Stimulated activated naive CD8-positive, alpha-beta T cell treated with anti-CD3 and anti-CD28 coated beads, Interleukin-15, Interleukin-2, amounts not matched to agents 100 U/mL and 50 U/mL, for 24 hours (primary cell): ENCODE measurements around the gene CCR5AS.
"Not testable (repeated sequence)": the region's sequence is repeated elsewhere in the genome, so short reads cannot be mapped to it uniquely, and the experiment has no call there.

Source experiments
- ATAC-seq: fragments of 150-1000 bp; cut with Tn5 transposase; one replicate; pipeline ENCODE4 v1.10.0; 2021
- DNase-seq: peaks from one replicate; pipeline ENCODE4 v3.0.0; 2021

The CCR5AS gene

GRCh38 chr3:46406788-46407611, at the start of gene CCR5AS, which contains the start of gene CCRL2:
Gene CCR5AS, minus strand, starts transcription at chr3:46407066.
Gene CCRL2, plus strand, starts transcription at chr3:46407259. Its CDS starts 821 bp downstream, at chr3:46408080.
- peak; percentile 82 for ATAC-seq
- peak; percentile 51 for DNase-seq

DNA sequence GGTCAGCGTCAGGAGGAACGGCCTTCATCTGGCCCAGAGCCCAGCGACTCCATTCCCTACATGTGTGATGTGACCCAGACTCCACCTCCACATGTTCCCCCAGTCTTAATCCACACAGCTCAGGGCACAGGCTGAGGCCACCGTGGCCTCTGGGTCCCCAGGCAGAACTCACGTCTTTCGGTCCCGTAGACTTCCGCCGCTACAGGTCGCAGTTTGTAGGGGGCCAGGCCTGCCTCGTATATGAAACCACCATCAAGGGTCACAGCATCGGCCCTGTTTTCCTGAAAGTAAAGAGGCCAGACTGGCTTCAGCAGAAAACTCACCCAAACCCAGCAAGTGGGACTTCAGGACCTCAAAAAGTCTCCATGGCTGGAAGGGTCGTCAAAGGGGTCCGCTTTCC, 49.3 kb upstream of the CCR5AS start:
- no peak for DNase-seq
- no peak for ATAC-seq

- no peak for DNase-seq
- ATAC-seq, result no peak
Observed at GRCh38 chr3:46455231-46456115, 48.6 kb upstream of the CCR5AS start.

DNA sequence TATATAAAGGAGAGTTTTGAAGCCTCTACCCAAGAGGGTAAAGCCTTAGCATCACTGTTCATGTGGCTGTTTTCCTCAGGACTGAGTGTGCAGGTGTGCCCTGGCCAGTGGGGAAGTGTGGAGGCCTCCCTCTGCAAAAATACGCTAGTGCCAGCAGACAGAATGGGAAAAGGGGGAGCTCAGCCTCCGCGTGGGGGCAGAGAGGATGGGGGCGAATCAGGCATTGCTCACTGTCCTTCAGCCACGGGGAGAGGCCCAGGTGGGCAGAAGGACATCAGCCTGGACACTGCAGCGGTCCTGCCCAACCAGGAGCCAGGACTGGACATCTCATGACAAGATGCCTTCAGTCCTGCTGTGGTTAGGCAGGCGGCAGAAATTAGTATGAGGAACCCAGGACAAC, 47.7 kb upstream of the CCR5AS start:
- DNase-seq, result no peak
- no peak for ATAC-seq

DNA sequence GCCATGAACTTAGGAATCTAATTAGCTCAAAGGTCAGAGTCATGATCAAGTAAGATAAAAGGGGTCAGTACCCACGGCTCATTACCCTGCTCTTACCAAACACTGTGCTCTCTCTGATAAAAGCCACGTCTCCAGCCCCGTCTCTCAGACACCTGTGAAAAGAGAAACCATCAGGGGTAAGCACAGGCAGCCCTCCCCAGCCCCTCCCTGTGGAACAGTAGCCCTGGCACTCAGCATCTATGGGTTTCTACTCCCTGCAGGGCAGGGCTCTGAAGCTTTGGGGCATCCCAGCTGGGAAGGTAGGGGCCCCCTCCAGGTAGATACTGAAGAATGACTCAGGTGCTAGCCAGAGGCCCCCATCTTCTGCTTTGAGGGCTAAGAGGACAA, 47.3 kb upstream of the CCR5AS start:
- ATAC-seq (no peak), DNase-seq (no peak)

GRCh38 chr3:46453526-46454208, 46.8 kb upstream of the CCR5AS start:
- DNase-seq, result no peak
- no peak for ATAC-seq

DNA sequence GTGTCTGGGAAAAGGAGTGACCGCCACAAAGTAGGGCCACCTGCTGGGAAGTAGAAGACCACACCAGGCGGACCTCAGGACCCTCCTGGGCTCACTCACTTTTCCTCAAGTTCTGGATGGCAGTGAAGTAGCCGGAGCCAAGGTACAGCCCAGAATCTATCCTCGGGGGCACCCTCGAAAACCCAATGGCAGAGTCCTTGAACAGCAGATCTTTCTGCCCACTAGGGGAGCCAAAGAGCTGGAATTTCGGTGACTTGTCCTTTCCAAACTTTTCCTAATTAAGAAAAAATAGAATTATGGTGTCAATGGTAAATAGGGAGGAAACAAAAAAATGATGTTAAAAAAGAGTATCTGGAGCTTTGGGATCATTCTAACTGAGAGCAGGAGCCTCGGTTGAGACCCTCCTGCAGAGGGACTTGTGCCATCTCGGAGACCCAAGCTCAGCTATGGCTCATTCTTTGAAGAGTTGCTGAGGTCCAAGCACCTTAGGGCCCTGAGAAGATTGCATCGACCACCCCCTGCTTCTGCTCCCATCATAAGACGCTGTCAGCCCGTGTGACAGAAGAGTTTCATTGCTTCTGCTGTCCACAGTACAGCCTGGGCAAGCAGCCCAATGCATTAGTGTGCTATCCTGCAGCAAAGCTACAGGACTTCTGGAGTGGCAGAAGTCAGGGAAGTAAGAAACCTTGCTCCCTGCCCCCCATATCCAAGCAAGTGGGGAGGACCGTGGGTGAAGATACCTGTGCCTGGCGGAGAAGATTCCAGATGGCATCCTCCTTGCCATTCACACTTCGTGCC, 43.1 kb upstream of the CCR5AS start:
- no peak for ATAC-seq

GRCh38 chr3:46448721-46449120, 41.9 kb upstream of the CCR5AS start:
- ATAC-seq (no peak), DNase-seq (no peak)

More for the DNA sequence above, 43.1 kb upstream of the CCR5AS start:
- DNase-seq, result peak; percentile 12

DNA sequence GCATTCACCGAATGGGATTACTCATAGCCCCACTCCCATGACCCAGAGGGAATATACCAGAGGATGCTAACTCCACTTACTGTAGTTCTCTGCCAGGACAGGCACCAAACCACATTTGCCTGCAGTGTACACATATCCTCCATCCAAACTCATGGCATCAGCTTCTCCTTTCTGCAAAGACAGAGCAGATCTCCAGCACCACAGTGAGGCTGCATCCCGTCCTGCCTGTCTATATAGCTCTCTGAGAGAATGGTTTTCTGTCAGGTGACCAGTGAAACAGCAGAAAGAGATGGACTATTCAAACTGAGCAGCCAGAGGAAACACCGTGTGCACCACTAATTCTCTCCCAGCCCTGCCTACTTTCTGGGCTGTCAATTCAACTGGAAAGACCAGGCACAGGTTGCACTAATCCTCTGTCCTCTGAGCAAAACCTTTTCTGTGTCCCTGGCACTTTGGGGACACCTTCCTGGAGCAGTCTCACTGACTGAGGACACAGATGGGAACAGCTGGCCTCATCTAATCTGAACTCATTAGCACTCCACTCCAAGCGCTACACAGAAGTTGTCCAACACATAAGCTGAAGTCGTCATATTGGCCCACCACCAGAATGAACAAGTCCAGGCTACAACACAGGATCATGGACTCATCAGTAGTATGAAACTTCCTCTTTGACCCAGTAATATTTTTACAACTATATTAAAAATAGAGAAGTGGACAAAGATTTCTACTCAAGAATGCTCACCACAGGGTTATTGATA, 40.5 kb upstream of the CCR5AS start:
- ATAC-seq (no peak), DNase-seq (no peak)

GRCh38 chr3:46442576-46443530, 36.0 kb upstream of the CCR5AS start:
- no peak for ATAC-seq

DNA sequence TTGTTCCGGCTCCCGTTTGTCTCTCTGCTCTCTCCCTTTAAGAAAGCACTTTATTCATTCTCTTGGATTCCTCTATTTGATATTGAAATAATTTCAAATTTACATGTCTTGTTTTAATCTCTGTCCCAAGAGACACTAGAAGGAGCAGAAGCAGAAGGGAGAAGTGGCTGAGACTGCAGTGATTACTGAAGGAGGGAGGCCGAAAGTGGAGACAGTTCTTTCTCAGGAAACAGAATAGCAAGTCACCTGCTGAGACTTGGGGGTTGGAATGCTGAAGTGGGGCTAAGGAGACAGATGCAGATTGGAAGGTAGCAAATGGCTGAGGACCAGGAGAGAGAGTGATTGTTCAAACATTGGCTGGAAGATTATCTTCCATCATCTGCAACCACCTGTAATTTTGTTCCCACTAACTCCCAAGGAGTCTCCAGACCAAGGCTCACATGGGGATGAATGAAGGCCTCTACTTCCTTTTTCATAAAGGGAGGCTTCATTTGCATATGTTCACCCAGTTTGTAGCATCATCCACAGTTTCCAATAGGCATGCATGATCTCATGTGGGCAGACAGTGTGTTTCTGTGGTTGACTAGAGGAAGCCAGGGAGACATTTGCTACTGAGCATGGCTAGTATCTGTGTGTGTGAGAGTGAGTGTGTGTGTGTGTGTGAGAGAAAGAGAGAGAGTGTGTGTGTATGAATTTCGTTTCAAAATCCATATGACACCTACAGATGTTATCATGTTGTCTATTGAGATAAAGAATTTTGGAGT, 33.8 kb upstream of the CCR5AS start:
- peak; percentile 23 for DNase-seq
- peak; percentile 92 for ATAC-seq

More at GRCh38 chr3:46442576-46443530, 36.0 kb upstream of the CCR5AS start:
- DNase-seq, result peak; percentile 34

GRCh38 chr3:46438831-46439230, 32.0 kb upstream of the CCR5AS start:
- no peak for DNase-seq
- ATAC-seq, result no peak

DNA sequence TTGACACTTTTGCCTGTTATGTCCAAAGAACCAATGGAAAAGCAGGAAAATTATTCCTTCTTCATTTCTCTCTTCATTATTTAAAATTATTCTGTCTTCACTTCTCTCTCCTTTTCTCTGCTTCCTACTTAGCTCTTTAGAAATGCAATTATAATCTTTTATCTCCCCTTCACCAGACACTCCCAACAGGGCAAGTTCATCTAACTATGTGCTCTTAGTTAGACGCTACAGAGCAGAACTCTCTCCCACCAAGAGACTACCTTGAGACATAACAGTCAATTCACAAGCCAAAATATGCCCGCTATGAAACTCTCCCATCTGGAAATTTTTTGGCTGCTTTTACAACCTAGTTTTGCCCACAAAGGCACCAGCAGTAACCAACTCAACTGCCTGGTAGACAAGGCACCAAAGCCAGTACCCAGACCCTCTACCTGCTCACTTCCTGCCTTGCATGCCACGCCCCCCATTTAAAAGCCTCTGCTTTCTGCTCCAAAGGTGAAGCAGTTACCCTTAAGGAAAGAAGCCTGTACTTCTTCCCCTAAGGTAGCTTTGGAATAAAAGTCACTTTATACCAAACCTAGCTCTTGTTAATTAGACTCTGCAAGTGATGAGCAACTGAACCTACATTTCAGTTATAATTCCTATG, 28.3 kb upstream of the CCR5AS start:
- DNase-seq (no peak), ATAC-seq (no peak)

- no peak for ATAC-seq
- no peak for DNase-seq
Observed at GRCh38 chr3:46433841-46434240, 27.0 kb upstream of the CCR5AS start.

DNA sequence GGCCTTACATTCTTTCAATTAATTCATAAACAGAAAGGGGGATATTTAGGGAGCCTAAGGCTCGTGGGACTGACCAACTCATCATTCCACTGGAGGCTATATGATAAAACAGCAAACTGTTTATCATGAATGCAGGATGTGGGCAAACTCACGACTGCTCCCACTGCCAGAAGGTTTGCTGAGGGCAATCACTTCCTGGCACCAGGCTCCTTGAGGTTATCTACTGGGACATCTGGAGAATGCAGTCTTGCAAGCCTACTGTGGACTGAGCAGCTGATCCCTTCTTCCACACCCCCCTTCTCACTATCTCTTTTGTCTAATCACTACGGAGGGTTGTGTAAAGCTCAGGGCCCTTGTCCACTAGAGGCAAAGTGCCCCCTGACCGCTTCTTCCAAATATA, 26.3 kb upstream of the CCR5AS start:
- DNase-seq, ATAC-seq: not testable (repeated sequence)

DNA sequence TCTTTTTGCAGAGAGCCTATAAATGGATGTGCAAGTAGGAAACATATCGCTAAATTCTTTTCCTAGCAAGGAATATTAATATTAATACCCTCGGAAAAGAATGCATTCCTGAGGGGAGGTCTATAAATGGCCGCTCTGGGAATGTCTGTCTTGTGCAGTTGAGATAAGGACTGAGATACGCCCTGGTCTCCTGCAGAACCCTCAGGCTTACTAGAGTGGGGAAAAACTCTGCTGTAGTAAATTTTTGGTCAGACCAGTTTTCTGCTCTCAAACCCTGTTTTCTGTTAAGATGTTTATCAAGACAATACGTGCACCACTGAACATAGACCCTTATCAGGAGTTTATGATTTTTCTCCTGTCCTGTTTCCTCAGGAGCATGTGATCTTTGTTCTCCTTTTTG, 25.0 kb upstream of the CCR5AS start:
- not testable (repeated sequence) for DNase-seq

GRCh38 chr3:46430879-46431278, 24.0 kb upstream of the CCR5AS start:
- ATAC-seq, DNase-seq: not testable (repeated sequence)

More for the DNA sequence above, 25.0 kb upstream of the CCR5AS start:
- not testable (repeated sequence) for ATAC-seq

DNA sequence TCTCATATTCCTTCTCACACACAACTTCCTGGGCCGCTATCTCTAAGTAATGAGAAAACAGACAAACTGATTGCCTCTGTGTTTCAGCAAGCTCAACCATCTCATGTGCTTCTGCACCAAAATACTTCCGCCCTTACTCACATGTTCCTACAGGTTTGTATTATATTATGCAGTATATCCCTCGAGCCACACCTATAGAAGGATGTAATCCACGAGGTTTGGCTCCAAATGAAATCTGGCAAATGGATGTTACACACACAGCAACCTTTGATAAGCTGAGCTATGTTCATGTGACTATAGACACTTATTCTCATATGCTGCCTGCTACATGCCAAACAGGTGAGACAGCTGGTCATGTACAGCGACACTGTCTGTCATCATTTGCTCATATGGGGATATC, 22.8 kb upstream of the CCR5AS start:
- ATAC-seq (no peak), DNase-seq (no peak)
